ENCODE measurements around the gene CDYL2.

Gene CDYL2

GRCh38 chr16:80616362-80616761 lies 188.0 kb downstream of the CDYL2 start:
- TF ChIP-seq ZFX (IDR thresholded peaks at IDR 0.05), result no peak
- H3K27ac ChIP-seq, result no peak overlapping the region

DNA sequence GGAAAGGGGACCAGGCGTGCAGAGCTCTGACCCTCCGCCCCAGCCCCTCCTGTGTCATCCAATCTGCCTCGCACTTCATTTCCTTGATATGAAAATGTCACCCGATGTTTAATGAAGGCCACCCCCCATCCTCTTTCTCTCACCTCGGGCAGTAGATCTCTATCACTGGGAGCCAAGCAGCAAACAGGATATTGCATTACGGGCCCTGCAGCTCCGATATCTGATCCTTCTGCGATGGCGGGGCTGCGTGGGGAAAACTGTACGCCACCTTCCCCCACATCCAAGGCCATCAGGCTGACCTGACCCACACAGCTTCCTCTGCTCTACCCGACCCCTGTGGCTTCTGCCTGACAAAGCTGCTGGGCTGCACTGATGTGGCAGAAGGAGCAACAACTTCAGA lies 188.7 kb downstream of the CDYL2 start:
- H3K27ac ChIP-seq, result no peak overlapping the region

GRCh38 chr16:80614908-80615671 lies 189.3 kb downstream of the CDYL2 start:
- no peak for TF ChIP-seq CTCF (conservative IDR thresholded peaks at IDR 0.05)
- TF ChIP-seq ZFX (IDR thresholded peaks at IDR 0.05), result no peak
- H3K27ac ChIP-seq, result peak overlapping the region; percentile 80

More for the DNA sequence above, 188.7 kb downstream of the CDYL2 start:
- TF ChIP-seq ZFX (IDR thresholded peaks at IDR 0.05) (no peak), CTCF (conservative IDR thresholded peaks at IDR 0.05) (no peak)

GRCh38 chr16:80612461-80613017 lies 191.9 kb downstream of the CDYL2 start:
- TF ChIP-seq ZFX (IDR thresholded peaks at IDR 0.05), result no peak
- TF ChIP-seq CTCF (conservative IDR thresholded peaks at IDR 0.05), result no peak
- peak overlapping the region; percentile 80 for H3K27ac ChIP-seq

- TF ChIP-seq CTCF (conservative IDR thresholded peaks at IDR 0.05), result no peak
Measured at GRCh38 chr16:80611930-80612327, 192.5 kb downstream of the CDYL2 start.

GRCh38 chr16:80611171-80611929 lies 193.0 kb downstream of the CDYL2 start:
- H3K27ac ChIP-seq, result no peak overlapping the region
- TF ChIP-seq ZFX (IDR thresholded peaks at IDR 0.05), result no peak
- TF ChIP-seq CTCF (conservative IDR thresholded peaks at IDR 0.05), result no peak

More at GRCh38 chr16:80611930-80612327, 192.5 kb downstream of the CDYL2 start:
- no peak overlapping the region; the same call in 1 of the 2 replicates for H3K27ac ChIP-seq

DNA sequence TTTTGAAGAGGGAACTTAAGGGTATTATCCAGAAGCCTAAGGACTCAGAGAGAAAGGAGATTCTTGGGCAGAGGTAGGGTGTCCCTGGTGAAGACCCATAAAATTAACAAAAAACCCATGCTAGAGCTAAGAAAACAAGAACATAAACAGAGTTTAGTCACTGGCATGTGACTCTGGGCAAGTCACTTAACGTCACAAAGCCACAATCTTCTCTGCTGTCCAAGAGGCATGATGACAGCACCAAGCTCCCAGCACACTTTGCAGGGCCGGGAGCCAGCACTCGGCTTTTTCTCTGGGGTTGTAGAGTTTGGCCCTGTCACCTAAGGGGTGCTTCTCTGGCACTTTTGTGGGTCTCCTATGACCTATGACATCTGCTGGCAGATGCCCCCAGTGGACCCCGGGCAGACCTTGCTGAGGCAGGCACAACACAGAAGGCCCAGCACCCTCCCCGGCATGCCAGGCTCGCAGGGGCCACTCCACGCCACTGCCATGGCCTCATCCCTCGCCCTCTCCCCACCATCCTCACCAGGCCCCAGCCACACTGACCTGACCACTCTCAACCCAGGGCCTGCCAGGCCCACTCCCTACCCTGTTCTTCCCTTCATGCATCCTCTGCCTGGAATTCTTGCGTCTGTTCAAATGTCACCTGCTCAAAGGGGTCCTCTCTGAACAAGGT lies 193.8 kb downstream of the CDYL2 start:
- H3K27ac ChIP-seq, result no peak overlapping the region
- TF ChIP-seq CTCF (conservative IDR thresholded peaks at IDR 0.05), result no peak
- TF ChIP-seq ZFX (IDR thresholded peaks at IDR 0.05), result no peak

Measured in C4-2B (cell line).